ENCODE results near the gene TENM3. TPM values are rescaled to one million over a fixed set of nuclear protein-coding genes. Genes with fewer than 3 reads are reported as not detected.

The TENM3 gene
- total RNA-seq, 3 donors from 2014 or later = 0.58 to 19.2 (median 0.70) TPM

GRCh38 chr4:182491719-182492118 is 248.5 kb downstream of the TENM3 start:
- no peaks in the 10 kb centered on the region for H3K4me1 ChIP-seq (ENCODE audit: low read depth)
- DNase-seq = no peak
- no peak overlapping the region for H3K4me3 ChIP-seq
- TF ChIP-seq CTCF (IDR thresholded peaks at IDR 0.05) = no peak
- no peaks in the 10 kb centered on the region for H3K36me3 ChIP-seq (ENCODE audit: low read depth)
- intact Hi-C loops (cut with DNase I, micrococcal nuclease) = no loop called here
- H3K9me3 ChIP-seq = no peaks in the 10 kb centered on the region
- no peak for ATAC-seq

DNA sequence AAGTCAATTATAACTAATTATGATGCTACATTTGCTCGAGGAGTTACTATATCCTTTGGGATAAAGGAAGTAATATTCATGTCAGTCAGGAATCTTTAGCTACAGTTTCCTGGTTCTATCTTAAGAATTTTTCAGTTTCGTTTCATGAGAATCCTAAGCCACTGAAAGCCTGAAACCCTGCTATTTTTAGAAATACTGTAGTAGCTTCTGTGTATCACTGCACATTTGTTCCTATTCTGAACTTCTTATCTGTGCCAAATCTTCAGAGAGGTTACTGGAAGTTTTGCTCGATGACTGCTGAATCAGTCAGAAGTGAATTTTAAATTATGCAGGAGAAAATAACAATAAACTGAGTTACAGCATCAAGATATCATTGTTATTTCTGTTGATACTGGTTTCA is 249.2 kb downstream of the TENM3 start:
- H3K4me1 ChIP-seq (ENCODE audit: low read depth) = no peaks in the 10 kb centered on the region
- H3K9me3 ChIP-seq = no peaks in the 10 kb centered on the region
- no peaks in the 10 kb centered on the region for H3K36me3 ChIP-seq (ENCODE audit: low read depth)
- intact Hi-C loops (cut with DNase I, micrococcal nuclease) = no loop called here
- DNase-seq = no peak
- H3K4me3 ChIP-seq = no peak overlapping the region
- ATAC-seq = no peak
- TF ChIP-seq CTCF (IDR thresholded peaks at IDR 0.05) = no peak

- intact Hi-C loops (cut with DNase I, micrococcal nuclease) = no loop called here
- no peak for TF ChIP-seq CTCF (IDR thresholded peaks at IDR 0.05)
- H3K36me3 ChIP-seq (ENCODE audit: low read depth) = no peaks in the 10 kb centered on the region
Observed at GRCh38 chr4:182493377-182493776, 250.2 kb downstream of the TENM3 start.

DNA sequence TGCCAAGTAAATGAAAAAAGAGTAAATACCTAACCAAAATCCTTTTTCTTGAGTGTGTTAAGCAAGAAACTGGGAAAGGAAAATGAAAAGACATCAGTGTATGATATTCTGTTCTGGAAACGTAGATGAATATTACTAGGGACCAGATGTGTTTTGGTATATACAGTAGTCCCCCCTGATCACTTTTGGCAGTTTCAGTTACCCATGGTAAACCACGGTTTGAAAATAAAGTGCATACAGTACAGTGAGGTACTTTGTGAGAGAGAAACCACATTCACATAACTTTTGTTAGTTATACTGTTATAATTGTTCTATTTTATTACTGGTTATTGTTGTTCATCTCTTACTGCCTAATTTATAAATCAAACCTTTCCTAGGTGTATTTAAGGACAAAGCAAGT is 250.9 kb downstream of the TENM3 start:
- no peak for ATAC-seq
- Histone ChIP-seq H3K36me3 (ENCODE audit: low read depth) (no peaks in the 10 kb centered on the region), H3K9me3 (no peaks in the 10 kb centered on the region), H3K4me1 (ENCODE audit: low read depth) (no peaks in the 10 kb centered on the region), H3K4me3 (no peak overlapping the region)
- intact Hi-C loops (cut with DNase I, micrococcal nuclease) = no loop called here
- DNase-seq = no peak
- no peak for TF ChIP-seq CTCF (IDR thresholded peaks at IDR 0.05)

More at GRCh38 chr4:182493377-182493776, 250.2 kb downstream of the TENM3 start:
- Histone ChIP-seq H3K4me3 (no peak overlapping the region), H3K9me3 (no peaks in the 10 kb centered on the region), H3K4me1 (ENCODE audit: low read depth) (no peaks in the 10 kb centered on the region)
- no peak for DNase-seq
- ATAC-seq = no peak

- Histone ChIP-seq H3K36me3 (ENCODE audit: low read depth) (no peaks in the 10 kb centered on the region), H3K9me3 (no peaks in the 10 kb centered on the region), H3K4me1 (ENCODE audit: low read depth) (no peaks in the 10 kb centered on the region), H3K4me3 (no peak overlapping the region)
- DNase-seq (no peak), ATAC-seq (no peak)
- intact Hi-C loops (cut with DNase I, micrococcal nuclease) = no loop called here
- no peak for TF ChIP-seq CTCF (IDR thresholded peaks at IDR 0.05)
Observed at GRCh38 chr4:182495031-182495430, 251.8 kb downstream of the TENM3 start.

Measured in mucosa of descending colon (tissue), 3 donors.